H1 (cell line): Measurements from ENCODE around the gene GNB1. TPM values are rescaled to one million over a fixed set of nuclear protein-coding genes. Genes with fewer than 3 reads are reported as not detected.

Source experiments
- HDAC2 ChIP-seq, 2 experiments: fragments of 300-600 bp in 1 of 2; sonication (generic) in 1 of 2; IDR thresholded peaks; 2 replicates each; pipeline ENCODE4 v1.6.1; 2011 to 2012; ENCODE audit warnings: low read depth in 2 of 2, low read length in 2 of 2, mild to moderate bottlenecking in 2 of 2, moderate library complexity in 2 of 2, borderline replicate concordance in 1 of 2, inconsistent platforms in 1 of 2
- polyA plus RNA-seq, 7 experiments: library from polyadenylated mRNA; depleted of rRNA in 3 of 7; stranded (reverse) in 5 of 7; unstranded in 2 of 7; fragments of >200 nt in 5 of 7; fragments of 200-250 nt in 2 of 7; gene quantifications; 1 replicate in 5 of 7; 2 replicates in 1 of 7; 4 replicates in 1 of 7; pipeline versions ENCODE4 v1.2.1 to v1.2.3, GENCODE V29; 2011 to 2013; ENCODE audit warnings: missing spikeins in 2 of 7, mixed read lengths in 2 of 7
- total RNA-seq: library from RNA; stranded (reverse); fragmentation: NEBNext Ultra II Directional; extraction: Animal tissue kit (Norgen Biotek cat#: 25700); gene quantifications from 2 replicates; pipeline ENCODE4 v1.2.1, GENCODE V29; 2021

Gene GNB1
- total and polyA plus RNA-seq, 2 of the 8 experiments (the other 6 are each of a cell fraction or from before 2014, with no cell fraction given), result 343 to 382 TPM

DNA sequence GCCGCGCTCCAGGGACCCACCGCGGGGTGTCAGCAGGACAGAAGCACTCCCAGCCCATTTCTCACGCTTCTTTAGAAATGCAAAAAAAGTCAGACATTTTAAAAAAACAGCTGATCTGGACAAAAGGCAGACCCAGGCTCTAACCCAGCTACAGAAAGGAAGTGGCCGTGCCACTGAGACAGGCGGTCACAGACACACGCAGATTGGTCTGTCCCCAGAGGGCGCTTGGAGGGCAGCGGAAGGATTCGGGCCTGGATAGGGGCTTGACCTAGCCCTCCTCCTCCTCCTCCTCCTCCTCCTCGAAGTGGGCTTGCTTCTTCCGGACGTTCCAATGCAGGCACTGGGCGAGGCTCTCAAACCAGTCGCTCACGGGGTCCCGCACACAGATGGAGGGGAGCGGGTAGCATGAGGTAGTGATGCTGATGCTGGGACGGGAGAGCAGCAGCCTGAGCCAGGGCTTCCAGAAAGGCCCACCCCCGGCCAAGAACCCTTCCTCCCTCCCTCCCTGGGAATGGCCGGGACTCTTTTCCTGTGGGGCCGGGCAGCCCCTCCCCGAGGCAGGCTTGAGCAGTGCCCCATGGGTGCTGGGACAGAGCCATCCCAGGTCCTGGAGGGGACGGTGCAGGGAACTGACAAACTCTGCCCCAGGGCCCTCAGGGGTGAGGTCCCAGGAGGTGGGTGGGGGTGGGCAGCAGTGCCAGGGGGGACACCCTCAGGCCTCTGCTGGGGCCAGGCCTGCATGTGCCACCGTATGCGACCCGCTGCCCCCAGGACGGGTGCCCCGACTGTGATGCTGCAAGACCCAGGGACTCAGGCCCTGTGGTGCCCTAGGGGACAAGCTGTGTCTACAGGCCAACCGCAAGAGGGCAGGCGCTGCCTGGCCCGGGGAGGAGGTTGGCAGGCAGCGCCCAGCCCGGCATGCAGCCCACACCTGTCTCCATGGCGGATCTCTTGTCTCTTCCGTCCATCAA, 138.0 kb downstream of the GNB1 start (continued):
- TF ChIP-seq HDAC2 (IDR thresholded peaks at IDR 0.05; ENCODE audit: borderline replicate concordance in 1 of 2, low read depth in 2 of 2, low read length in 2 of 2), result no peak
